Globus pallidus (tissue), 1 donor: ENCODE results near the gene PBLD.
"Not testable (repeated sequence)": the region's sequence is repeated elsewhere in the genome, so short reads cannot be mapped to it uniquely, and the experiment has no call there.

Experiments
- DNase-seq: peaks from one replicate; pipeline ENCODE4 v3.0.0-alpha.2; 2015; ENCODE audit warnings: low spot score

PBLD gene

DNA sequence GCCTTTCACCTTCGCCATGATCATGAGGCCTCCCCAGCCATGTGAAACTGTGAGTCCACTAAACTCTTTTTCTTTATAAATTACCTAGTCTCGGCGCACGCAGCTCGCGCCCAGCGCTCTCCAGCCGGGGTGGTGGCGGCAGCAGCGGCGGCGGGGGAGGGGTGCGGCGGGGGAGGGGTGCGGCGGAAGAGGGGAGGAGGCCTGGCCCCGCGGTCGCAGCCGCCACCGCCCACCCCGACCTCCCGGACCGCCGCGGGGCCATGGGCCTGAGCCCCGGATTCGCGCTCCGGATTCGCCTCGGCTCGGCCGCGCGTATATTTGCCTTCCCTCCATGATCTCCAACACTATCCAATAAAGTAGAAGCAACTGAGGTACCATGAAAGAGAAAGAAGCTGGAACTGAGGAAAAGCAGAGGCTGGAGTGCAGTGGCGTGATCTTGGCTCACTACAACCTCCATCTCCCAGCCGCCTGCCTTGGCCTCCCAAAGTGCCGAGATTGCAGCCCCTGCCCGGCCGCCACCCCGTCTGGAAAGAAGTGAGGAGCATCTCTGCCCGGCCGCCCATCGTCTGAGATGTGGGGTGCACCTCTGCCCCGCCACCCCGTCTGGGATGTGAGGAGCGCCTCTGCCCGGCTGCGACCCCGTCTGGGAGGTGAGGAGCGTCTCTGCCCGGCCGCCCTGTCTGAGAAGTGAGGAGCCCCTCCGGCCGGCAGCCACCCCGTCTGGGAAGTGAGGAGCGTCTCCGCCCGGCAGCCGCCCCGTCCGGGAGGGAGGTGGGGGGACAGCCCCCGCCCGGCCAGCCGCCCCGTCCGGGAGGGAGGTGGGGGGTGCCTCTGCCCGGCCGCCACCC, 53.6 kb downstream of the PBLD start:
- not testable (repeated sequence) for DNase-seq

DNA sequence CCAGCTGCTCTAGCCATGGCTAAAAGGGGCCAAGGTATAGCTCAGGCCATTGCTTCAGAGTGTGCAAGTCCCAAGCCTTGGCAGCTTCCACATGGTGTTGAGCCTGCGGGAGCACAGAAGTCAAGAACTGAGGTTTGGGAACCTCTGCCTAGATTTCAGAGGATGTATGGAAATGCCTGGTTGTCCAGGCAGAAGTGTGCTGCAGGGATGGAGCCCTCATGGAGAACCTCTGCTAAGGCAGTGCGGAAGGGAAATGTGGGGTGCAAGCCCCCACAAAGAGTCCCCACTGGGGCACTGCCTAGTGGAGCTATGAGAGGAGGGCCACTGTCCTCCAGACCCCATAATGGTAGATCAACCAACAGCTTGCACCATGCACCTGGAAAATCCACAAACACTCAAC, 54.9 kb downstream of the PBLD start:
- DNase-seq, result not testable (repeated sequence)

GRCh38 chr10:68276224-68276623, 56.5 kb downstream of the PBLD start:
- DNase-seq, result no peak

DNA sequence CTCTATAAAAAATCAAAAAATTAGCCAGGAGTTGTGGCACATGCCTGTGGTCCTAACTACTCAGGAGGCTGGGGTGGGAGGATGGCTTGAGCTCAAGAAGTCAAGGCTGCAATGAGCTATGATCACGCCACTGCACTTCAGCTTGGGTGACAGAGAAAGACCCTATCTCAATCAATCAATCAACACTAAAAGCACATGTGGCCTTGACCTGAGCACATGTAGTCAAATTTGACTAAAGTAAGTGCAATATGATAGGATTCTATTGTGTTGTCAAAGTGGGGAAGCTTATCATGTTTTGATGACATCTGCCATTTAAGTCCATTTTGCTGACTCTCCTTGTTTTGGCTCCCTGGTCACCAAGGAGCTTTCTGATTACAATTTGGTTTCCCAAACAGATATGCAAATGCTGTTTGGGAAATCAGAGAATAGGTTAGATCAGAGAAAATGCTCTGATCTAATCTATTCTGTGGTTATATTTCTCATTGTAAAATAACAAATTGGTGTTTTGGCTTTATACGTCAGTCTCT, 57.1 kb downstream of the PBLD start:
- DNase-seq, result no peak

DNA sequence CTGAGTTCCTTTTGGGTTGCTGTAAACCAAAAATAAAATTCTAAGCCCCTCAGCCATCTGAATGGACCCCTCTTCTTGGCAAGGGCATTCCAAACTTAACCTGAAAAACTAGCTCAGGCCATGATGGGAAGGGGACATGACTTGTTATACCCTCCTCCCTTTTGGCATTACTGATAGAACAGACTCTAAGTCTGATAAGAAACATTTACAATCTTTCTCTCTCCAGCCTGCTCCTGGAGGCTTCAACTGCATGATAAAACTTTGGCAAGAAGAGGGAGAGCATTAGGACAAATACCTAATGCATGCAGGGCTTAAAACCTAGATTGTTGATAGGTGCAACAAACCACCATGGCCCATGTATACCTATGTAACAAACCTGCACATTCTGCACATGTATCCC, 59.9 kb downstream of the PBLD start:
- no peak for DNase-seq

GRCh38 chr10:68271196-68271882, 61.4 kb downstream of the PBLD start:
- DNase-seq, result no peak

DNA sequence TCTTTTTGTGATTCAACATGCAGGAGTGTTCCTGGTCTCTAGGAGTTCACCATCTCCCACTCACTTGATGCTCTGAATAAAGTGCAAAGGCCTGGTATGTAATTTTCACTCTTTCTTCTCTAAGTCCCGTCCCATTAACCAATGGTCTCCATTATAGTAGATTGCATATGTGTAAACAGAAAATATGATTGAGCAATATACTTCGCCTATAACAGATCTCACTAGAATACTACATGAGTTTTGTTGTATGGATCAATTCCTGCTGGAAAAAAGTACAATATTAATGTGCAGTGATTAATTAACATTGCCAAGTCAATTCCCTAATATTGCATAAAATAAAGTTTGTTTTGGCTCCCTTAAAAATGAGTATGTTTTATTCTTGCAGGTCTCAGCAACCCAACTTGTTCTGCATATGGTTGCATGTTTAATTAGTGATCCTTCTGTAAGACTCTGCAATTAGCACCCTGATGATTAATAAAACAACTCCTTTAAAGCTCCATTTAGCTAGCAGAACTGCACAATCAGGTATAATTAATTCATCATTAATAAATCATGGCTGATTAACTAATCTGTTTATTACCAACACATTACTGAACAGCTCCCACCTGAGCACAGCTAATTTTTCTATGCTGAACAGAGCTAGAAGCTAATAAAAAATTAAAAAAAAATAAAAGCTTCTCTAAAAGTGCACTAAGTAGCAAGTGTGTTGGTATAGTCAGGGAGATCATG, 63.0 kb downstream of the PBLD start:
- no peak for DNase-seq

DNA sequence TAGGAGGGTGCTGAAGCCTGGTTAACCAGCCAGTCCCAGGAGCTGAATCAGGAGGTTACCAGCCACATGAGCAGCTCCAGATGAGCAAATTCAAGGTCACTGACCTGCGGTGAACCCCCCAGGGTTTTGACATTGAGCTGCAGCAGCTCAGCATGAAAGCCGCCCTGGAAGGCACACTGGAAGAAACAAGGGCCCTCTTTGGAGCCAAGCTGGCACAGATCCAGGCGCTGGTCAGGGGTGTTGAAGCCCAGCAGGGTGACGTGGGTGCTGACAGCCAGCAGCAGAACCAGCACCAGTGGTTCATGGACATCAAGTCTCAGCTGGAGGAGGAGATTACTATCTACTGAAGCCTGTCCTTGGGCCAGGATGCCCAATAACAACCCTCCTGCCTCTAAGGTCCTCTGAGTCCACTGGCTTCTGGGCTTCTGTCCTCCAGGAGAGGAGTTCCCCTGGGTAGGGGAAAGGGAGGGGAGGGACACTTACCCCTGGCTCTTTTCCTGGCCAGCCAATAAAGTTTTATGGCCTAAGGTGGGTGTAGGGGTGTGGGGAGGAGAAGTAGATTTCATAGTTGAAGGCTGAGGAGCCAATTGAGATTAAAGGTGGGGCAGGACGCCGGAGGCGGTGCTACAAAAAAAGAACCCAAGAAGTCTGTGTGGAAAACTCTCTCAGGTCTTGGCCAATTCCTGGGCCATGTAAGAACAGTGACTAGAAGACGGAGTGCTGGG, 71.4 kb downstream of the PBLD start:
- DNase-seq, result peak; percentile 65

- no peak for DNase-seq
These were observed 79.4 kb downstream of the PBLD start for GRCh38 chr10:68253346-68253745.

GRCh38 chr10:68251625-68252495, 80.9 kb downstream of the PBLD start:
- no peak for DNase-seq

- DNase-seq, result no peak
These were observed 81.6 kb downstream of the PBLD start for GRCh38 chr10:68251151-68251550.

DNA sequence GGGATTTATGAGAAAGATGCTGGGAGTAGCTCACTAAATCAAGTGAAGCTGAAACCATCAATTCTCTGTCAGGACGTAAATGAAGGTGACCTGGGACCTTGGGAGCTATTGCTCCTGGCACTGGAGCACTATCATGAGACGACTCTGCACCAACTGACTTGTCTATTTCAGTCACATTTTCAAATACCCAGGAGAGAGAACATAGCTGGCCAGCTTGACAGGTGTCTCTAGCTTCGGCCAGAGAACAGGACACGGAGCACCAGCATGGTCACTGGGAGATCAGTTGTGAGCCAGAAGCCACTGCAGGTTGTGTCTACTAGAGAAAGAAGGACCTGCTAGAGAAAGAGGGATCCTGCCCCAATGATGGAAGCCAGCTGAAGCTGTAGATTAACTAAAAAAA, 83.4 kb downstream of the PBLD start:
- DNase-seq, result no peak

DNA sequence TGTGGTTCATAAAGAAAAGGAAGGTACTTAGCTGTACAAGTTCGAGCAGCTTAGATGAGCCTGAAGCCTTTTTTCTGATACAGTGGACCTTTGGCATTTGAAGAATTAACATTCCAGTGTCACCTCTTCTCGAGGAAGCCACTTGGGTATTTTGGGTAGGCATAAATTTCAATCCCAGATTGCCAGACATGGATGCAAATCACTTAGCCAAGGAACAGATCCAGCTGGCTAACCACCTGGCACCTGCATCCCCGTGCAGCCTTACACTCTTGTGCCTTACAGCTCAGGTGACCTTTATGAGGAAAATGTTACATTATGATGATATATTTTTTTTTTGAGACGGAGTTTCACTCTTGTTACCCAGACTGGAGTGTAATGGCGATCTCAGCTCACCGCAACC, 84.8 kb downstream of the PBLD start:
- no peak for DNase-seq

GRCh38 chr10:68246397-68246796, 86.3 kb downstream of the PBLD start:
- not testable (repeated sequence) for DNase-seq

GRCh38 chr10:68242051-68242450, 90.7 kb downstream of the PBLD start:
- no peak for DNase-seq

GRCh38 chr10:68239596-68240150, 93.1 kb downstream of the PBLD start:
- no peak for DNase-seq

- DNase-seq, result no peak
These were observed 93.7 kb downstream of the PBLD start for GRCh38 chr10:68239069-68239468.

GRCh38 chr10:68238371-68238770, 94.4 kb downstream of the PBLD start:
- DNase-seq, result no peak

GRCh38 chr10:68237173-68237572, 95.6 kb downstream of the PBLD start:
- DNase-seq, result no peak

DNA sequence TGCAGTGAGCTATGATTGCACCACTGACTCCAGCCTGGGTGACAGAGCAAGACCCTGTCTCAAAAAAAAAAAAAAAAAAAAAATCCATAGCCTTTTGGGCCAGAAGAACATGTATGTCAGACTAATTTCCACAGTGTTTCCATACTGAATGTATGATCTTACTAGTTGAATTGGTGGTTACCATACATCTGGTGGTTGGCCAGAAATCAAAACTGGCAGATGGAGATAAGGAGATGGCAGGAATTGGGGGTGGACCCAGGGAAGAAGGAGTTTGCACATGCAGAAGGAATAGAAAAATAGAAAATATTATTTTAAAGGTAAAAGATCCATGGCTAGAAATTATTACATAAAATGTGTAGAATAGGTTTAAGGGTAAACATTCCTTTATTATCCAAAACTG, 97.1 kb downstream of the PBLD start:
- no peak for DNase-seq

DNA sequence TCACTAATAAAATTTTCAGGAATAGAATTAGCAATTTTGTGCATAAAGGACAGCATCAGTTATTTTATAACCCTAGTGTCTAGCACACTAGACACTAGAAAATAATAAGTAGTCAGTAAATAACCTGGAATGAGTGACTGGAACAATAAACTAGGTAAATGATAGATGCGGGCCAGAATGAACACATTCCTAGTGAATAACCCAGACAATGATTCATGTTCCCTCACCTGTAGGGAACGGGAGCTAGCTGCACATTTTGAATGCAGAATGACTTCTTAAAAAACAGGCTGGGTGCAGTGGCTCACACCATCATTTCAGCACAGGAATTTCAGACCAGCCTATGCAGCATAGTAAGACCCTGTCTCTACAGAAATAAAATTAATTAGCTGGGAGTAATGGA, 97.6 kb downstream of the PBLD start:
- DNase-seq, result no peak
